Astrocyte (in vitro differentiated cells and primary cell): ENCODE results near the gene PPP1R12B.

ENCODE experiments used
- CTCF ChIP-seq: IDR thresholded peaks from 2 replicates; pipeline ENCODE4 v1.5.1; 2011; ENCODE audit warnings: low read depth, mild to moderate bottlenecking, inconsistent platforms, low read length, moderate library complexity; ENCODE audit not compliant: insufficient read depth
- EZH2 ChIP-seq: IDR thresholded peaks from 2 replicates; pipeline ENCODE4 v1.6.1; 2012; ENCODE audit warnings: mild to moderate bottlenecking, low read length, inconsistent platforms; ENCODE audit not compliant: insufficient read depth

- TF ChIP-seq EZH2 (no peak), CTCF (no peak)
Observed at GRCh38 chr1:202600432-202601041, 252.0 kb downstream of the PPP1R12B start.
